ENCODE results near the gene TENM3.
"Not testable (repeated sequence)": the region's sequence is repeated elsewhere in the genome, so short reads cannot be mapped to it uniquely, and the experiment has no call there.

TENM3 gene

GRCh38 chr4:182344968-182345367 is 101.8 kb downstream of the TENM3 start:
- no peak for DNase-seq

GRCh38 chr4:182346250-182346649 is 103.0 kb downstream of the TENM3 start:
- DNase-seq = no peak

- DNase-seq = no peak
Observed at GRCh38 chr4:182346675-182347375, 103.6 kb downstream of the TENM3 start.

GRCh38 chr4:182348779-182349326 is 105.7 kb downstream of the TENM3 start:
- DNase-seq = no peak

- no peak for DNase-seq
Observed at GRCh38 chr4:182350041-182350440, 106.8 kb downstream of the TENM3 start.

- no peak for DNase-seq
Observed at GRCh38 chr4:182351485-182351884, 108.3 kb downstream of the TENM3 start.

- no peak for DNase-seq
Observed at GRCh38 chr4:182354106-182354505, 110.9 kb downstream of the TENM3 start.

GRCh38 chr4:182354867-182355266 is 111.7 kb downstream of the TENM3 start:
- no peak for DNase-seq

GRCh38 chr4:182367153-182367552 is 124.0 kb downstream of the TENM3 start:
- no peak for DNase-seq

- DNase-seq = no peak
Observed at GRCh38 chr4:182369211-182369610, 126.0 kb downstream of the TENM3 start.

GRCh38 chr4:182370491-182370890 is 127.3 kb downstream of the TENM3 start:
- no peak for DNase-seq

GRCh38 chr4:182380771-182381181 is 137.6 kb downstream of the TENM3 start:
- DNase-seq = no peak

GRCh38 chr4:182382941-182383340 is 139.7 kb downstream of the TENM3 start:
- DNase-seq = no peak

- no peak for DNase-seq
Observed at GRCh38 chr4:182384631-182385091, 141.5 kb downstream of the TENM3 start.

GRCh38 chr4:182385897-182386296 is 142.7 kb downstream of the TENM3 start:
- no peak for DNase-seq

GRCh38 chr4:182386576-182386975 is 143.4 kb downstream of the TENM3 start:
- DNase-seq = not testable (repeated sequence)

GRCh38 chr4:182391111-182391684 is 148.0 kb downstream of the TENM3 start:
- DNase-seq = no peak

GRCh38 chr4:182394181-182394580 is 151.0 kb downstream of the TENM3 start:
- no peak for DNase-seq

GRCh38 chr4:182400081-182400480 is 156.9 kb downstream of the TENM3 start:
- DNase-seq = no peak

GRCh38 chr4:182400790-182401189 is 157.6 kb downstream of the TENM3 start:
- DNase-seq = no peak

GRCh38 chr4:182404376-182404775 is 161.2 kb downstream of the TENM3 start:
- DNase-seq = no peak

- DNase-seq = no peak
Observed at GRCh38 chr4:182405087-182405486, 161.9 kb downstream of the TENM3 start.

- DNase-seq = no peak
Observed at GRCh38 chr4:182409271-182409670, 166.1 kb downstream of the TENM3 start.

GRCh38 chr4:182411391-182411790 is 168.2 kb downstream of the TENM3 start:
- DNase-seq = no peak
